Progenitor cell of endocrine pancreas (in vitro differentiated cells): Measurements from ENCODE around the gene RALGPS2. TPM values are rescaled to one million over a fixed set of nuclear protein-coding genes. Genes with fewer than 3 reads are reported as not detected.

Experiments
- DNase-seq: peaks from one replicate; pipeline ENCODE4 v3.0.0; 2021; ENCODE audit warnings: low spot score; ENCODE audit not compliant: unreplicated experiment
- H3K27ac Mint-ChIP-seq: 2 replicates; pipeline ENCODE4 v1.8.0; 2021; ENCODE audit warnings: mild to moderate bottlenecking, moderate library complexity, mixed read lengths
- H3K27me3 Mint-ChIP-seq: 2 replicates; pipeline ENCODE4 v1.8.0; 2021; ENCODE audit warnings: mixed read lengths
- H3K36me3 Mint-ChIP-seq: 2 replicates; pipeline ENCODE4 v1.8.0; 2022; ENCODE audit warnings: mixed read lengths; ENCODE audit not compliant: insufficient read depth
- H3K4me1 Mint-ChIP-seq: 2 replicates; pipeline ENCODE4 v1.8.0; 2021; ENCODE audit warnings: low read depth, mixed read lengths
- H3K4me3 Mint-ChIP-seq: 2 replicates; pipeline ENCODE4 v1.8.0; 2021; ENCODE audit warnings: low read depth, mild to moderate bottlenecking, moderate library complexity, mixed read lengths
- H3K9me3 Mint-ChIP-seq: 2 replicates; pipeline ENCODE4 v1.8.0; 2021; ENCODE audit warnings: low read depth, mixed read lengths
- total RNA-seq: library from RNA; stranded (reverse); gene quantifications from 2 replicates; pipeline ENCODE4 v1.2.1, GENCODE V29; 2021
- TF ChIP-seq, protein P1 (sequence below): fragments of 200-600 bp; sonication (generic); IDR thresholded peaks from one replicate; pipeline ENCODE4 v1.5.0; 2021; ENCODE audit warnings: antibody characterized with exemption, mild to moderate bottlenecking; ENCODE audit not compliant: unreplicated experiment

Gene RALGPS2
- total RNA-seq, 1 donor from 2014 or later, result 58.9 TPM

DNA sequence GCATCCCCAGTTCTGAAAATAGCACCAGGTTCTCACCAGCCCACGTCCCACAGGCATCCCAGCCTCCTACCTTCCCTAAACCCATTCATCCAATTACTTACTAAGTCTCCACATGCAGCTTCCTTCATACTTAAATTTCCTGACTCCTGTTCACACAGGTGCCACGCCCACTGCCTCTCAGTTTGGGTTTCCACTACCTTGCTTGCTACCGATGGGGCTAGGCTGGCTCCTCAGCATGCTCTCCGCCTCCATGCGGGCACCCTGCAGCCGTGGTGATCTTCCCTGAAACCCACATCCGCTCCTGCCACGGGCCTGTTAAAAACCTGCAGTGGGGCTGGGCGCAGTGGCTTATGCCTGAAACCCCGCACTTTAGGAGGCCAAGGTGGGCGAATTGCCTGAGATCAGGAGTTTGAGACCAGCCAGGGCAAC lies 216.2 kb downstream of the RALGPS2 start:
- DNase-seq, result no peak
- no peak overlapping the region for H3K4me3 Mint-ChIP-seq
- no peak overlapping the region for H3K27ac Mint-ChIP-seq
- TF ChIP-seq, protein P1, sequence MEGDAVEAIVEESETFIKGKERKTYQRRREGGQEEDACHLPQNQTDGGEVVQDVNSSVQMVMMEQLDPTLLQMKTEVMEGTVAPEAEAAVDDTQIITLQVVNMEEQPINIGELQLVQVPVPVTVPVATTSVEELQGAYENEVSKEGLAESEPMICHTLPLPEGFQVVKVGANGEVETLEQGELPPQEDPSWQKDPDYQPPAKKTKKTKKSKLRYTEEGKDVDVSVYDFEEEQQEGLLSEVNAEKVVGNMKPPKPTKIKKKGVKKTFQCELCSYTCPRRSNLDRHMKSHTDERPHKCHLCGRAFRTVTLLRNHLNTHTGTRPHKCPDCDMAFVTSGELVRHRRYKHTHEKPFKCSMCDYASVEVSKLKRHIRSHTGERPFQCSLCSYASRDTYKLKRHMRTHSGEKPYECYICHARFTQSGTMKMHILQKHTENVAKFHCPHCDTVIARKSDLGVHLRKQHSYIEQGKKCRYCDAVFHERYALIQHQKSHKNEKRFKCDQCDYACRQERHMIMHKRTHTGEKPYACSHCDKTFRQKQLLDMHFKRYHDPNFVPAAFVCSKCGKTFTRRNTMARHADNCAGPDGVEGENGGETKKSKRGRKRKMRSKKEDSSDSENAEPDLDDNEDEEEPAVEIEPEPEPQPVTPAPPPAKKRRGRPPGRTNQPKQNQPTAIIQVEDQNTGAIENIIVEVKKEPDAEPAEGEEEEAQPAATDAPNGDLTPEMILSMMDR, result no peak
- no peaks in the 10 kb centered on the region for H3K9me3 Mint-ChIP-seq
- H3K36me3 Mint-ChIP-seq, result no peaks in the 10 kb centered on the region
- H3K4me1 Mint-ChIP-seq, result peaks cover 2% of the 10 kb centered on the region
- peaks cover 13% of the 10 kb centered on the region for H3K27me3 Mint-ChIP-seq

DNA sequence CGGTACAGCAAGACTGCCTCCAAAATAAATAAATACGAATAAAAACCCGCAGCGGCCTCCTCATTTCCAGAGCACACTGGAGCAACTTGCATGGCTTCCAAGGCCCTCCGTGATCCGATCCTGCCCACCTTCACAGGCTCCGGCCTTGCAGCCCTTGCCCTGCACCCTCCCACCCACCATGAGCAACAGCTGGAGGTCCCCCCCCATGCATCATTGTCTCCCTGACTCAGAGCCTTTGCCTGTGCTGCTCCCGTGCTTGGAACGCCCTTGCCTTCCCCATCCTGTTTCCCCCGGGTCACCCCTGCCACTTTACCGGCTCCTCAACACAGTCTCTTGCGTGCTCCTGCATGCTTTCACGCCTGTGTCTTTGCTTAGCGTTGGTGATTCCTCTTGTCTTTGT lies 216.8 kb downstream of the RALGPS2 start:
- Mint-ChIP-seq H3K4me1 (peaks cover 2% of the 10 kb centered on the region), H3K9me3 (no peaks in the 10 kb centered on the region), H3K27me3 (peaks cover 13% of the 10 kb centered on the region), H3K4me3 (no peak overlapping the region), H3K36me3 (no peaks in the 10 kb centered on the region), H3K27ac (no peak overlapping the region)
- no peak for DNase-seq
- TF ChIP-seq, protein P1, result no peak

DNA sequence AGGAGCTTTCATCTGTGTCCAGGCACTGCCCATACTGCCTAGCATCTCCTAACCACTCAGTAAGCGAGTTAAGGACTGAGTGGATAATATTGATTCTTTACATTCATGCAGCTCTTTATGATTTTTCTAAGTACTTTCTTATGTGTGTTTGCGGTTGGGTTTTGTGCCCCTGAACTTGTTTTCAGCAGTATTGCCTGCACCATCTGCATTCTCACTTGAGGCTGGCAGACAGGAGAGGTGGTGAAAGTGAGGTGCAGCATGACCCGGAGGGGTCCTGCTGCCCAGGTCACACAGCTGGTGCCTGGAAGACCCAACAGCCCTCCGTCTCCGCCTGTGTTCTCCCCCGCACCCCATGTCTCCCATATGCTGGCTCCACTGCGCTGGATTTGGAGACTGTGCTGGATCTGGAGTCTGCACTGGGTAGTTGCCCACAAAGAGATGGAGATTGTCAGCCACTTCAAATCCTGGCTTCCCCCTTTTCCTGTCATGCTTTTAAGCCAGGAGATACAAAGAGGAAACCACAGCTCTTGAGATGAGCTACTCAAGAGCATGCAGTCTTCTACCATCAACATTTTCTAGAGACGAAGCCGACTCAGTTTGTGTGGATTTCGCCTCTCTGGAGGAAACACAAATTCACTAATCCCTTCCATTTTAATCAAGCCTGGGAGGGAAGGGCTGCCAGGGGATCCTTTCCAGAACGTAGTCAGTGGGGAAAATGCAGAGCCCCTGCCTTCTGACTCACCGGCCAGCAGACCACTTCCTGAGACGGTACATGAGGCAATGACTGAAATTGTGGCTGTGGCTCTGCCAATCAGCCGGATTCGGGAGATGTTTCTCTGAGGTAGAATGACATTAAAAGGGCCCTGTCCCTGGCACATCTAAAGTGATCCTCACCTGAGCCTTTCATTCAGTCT lies 217.5 kb downstream of the RALGPS2 start:
- Mint-ChIP-seq H3K4me1 (peaks cover 4% of the 10 kb centered on the region), H3K27ac (no peak overlapping the region), H3K27me3 (peaks cover 13% of the 10 kb centered on the region), H3K36me3 (no peaks in the 10 kb centered on the region), H3K9me3 (no peaks in the 10 kb centered on the region), H3K4me3 (no peak overlapping the region)
- no peak for DNase-seq
- TF ChIP-seq, protein P1, result no peak

DNA sequence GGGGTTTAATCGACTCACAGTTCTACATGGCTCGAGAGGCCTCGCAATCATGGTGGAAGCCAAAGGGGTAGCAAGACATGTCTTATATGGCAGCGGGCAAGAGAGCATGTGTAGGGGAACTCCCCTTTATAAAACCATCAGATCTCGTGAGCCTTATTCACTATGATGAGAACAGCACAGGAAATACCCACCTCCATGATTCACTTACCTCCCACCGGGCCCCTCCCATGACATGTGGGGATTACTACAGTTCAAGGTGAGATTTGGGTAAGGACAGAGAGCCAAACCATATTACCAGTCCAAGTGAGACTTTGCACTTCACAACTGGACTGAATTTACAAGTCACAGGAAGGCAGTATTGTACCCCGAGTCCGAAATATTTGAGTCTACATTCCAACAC lies 219.7 kb downstream of the RALGPS2 start:
- peaks cover 4% of the 10 kb centered on the region for H3K4me1 Mint-ChIP-seq
- H3K36me3 Mint-ChIP-seq, result no peaks in the 10 kb centered on the region
- TF ChIP-seq, protein P1, result no peak
- H3K27me3 Mint-ChIP-seq, result peaks cover 13% of the 10 kb centered on the region
- DNase-seq, result no peak
- no peak overlapping the region for H3K4me3 Mint-ChIP-seq
- no peaks in the 10 kb centered on the region for H3K9me3 Mint-ChIP-seq
- H3K27ac Mint-ChIP-seq, result no peak overlapping the region

DNA sequence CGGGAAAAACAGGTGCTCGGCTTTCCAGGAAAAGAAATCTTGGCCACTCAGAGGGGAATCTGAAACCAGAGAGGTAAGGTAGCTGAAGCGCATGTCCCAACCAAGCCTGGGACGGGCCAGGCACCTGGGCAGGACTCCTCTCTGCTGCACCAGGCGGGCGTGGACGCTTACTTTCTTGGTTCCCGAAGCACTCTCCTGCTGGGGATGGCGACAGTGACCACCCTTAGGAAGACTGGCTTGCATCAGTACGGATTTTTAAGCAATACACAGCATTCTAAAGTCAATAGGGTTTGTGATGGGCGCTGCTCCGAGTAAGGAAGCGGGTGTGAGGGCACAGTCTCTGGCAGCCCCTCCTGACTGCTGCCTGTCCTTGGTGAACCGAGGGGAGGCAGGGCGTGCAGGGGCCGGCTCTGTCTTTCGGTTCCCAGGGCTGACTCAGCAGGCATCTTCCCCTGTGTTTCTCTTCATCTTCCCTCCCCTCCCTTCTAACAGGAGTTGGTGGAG lies 220.8 kb downstream of the RALGPS2 start:
- Mint-ChIP-seq H3K9me3 (no peaks in the 10 kb centered on the region), H3K36me3 (no peaks in the 10 kb centered on the region), H3K27me3 (peaks cover 13% of the 10 kb centered on the region), H3K4me3 (no peak overlapping the region), H3K4me1 (peaks cover 5% of the 10 kb centered on the region), H3K27ac (no peak overlapping the region)
- TF ChIP-seq, protein P1, result no peak
- DNase-seq, result no peak
